Hepatocyte (in vitro differentiated cells): ENCODE results near the gene MOB3B. TPM values are rescaled to one million over a fixed set of nuclear protein-coding genes. Genes with fewer than 3 reads are reported as not detected.

Source experiments
- DNase-seq: peaks from one replicate; pipeline ENCODE4 v3.0.0-alpha.2; 2016; ENCODE audit warnings: low spot score
- H2AFZ ChIP-seq: fragments of 200-600 bp; sonication (generic); 2 replicates; pipeline ENCODE4 v1.6.0; 2016; ENCODE audit warnings: antibody characterized with exemption, mild to moderate bottlenecking
- H3K27ac ChIP-seq: fragments of 200-600 bp; sonication (generic); 2 replicates; pipeline ENCODE4 v1.5.1; 2016; ENCODE audit warnings: mild to moderate bottlenecking
- H3K27me3 ChIP-seq: fragments of 200-600 bp; sonication (generic); 2 replicates; pipeline ENCODE4 v1.6.1; 2016
- H3K36me3 ChIP-seq: fragments of 200-600 bp; sonication (generic); replicated peaks from 2 replicates; pipeline ENCODE4 v1.5.1; 2016; ENCODE audit warnings: low read depth; ENCODE audit not compliant: insufficient read depth
- H3K4me1 ChIP-seq: fragments of 200-600 bp; sonication (generic); 2 replicates; pipeline ENCODE4 v1.5.1; 2016; ENCODE audit warnings: mild to moderate bottlenecking, moderate library complexity; ENCODE audit not compliant: insufficient read depth
- H3K4me2 ChIP-seq: fragments of 200-600 bp; sonication (generic); 2 replicates; pipeline ENCODE4 v1.6.0; 2016
- H3K4me3 ChIP-seq: fragments of 200-600 bp; sonication (generic); 2 replicates; pipeline ENCODE4 v1.5.1; 2016; ENCODE audit warnings: mild to moderate bottlenecking
- H3K79me2 ChIP-seq: fragments of 200-600 bp; sonication (generic); 2 replicates; pipeline ENCODE4 v1.6.0; 2017; ENCODE audit warnings: mild to moderate bottlenecking
- H3K9me2 ChIP-seq: fragments of 200-600 bp; sonication (generic); replicated peaks from 2 replicates; pipeline ENCODE4 v1.6.0; 2017; ENCODE audit warnings: mild to moderate bottlenecking; ENCODE audit not compliant: insufficient read depth
- H3K9me3 ChIP-seq: fragments of 200-600 bp; sonication (generic); 2 replicates; pipeline ENCODE4 v1.5.1; 2016; ENCODE audit warnings: low read depth, mild to moderate bottlenecking
- H4K20me1 ChIP-seq: fragments of 200-600 bp; sonication (generic); 2 replicates; pipeline ENCODE4 v1.6.0; 2016; ENCODE audit warnings: mild to moderate bottlenecking; ENCODE audit not compliant: insufficient read depth, poor library complexity, severe bottlenecking
- CTCF ChIP-seq: fragments of 200-600 bp; sonication (generic); IDR thresholded peaks from 2 replicates; pipeline ENCODE4 v1.5.1; 2016; ENCODE audit warnings: antibody characterized with exemption, mild to moderate bottlenecking; ENCODE audit not compliant: poor library complexity
- EZH2 ChIP-seq: fragments of 200-600 bp; sonication (generic); IDR thresholded peaks from 2 replicates; pipeline ENCODE4 v1.6.1; 2016; ENCODE audit warnings: antibody characterized with exemption, mild to moderate bottlenecking, borderline replicate concordance
- EZH2phosphoT487 ChIP-seq: fragments of 200-600 bp; sonication (generic); IDR thresholded peaks from one replicate; pipeline ENCODE4 v1.6.1; 2018; ENCODE audit warnings: antibody characterized with exemption, mild to moderate bottlenecking, low read depth, moderate library complexity; ENCODE audit not compliant: unreplicated experiment, severe bottlenecking
- WGBS: methylation state at CpG from one replicate; pipeline ENCODE4 v1.1.6; 2016; ENCODE audit warnings: low lambda C conversion rate; ENCODE audit errors: missing lambda C conversion rate; 5-methylcytosine and 5-hydroxymethylcytosine counted together
- polyA plus RNA-seq: library from polyadenylated mRNA; unstranded; fragments of >200 nt; fragmentation: Nextera tagmentation; extraction: Ambion mirVana; gene quantifications from 2 replicates; pipeline ENCODE4 v1.2.1, GENCODE V29; 2016
- total RNA-seq: library from RNA; depleted of rRNA; stranded (reverse); fragments of >200 nt; gene quantifications from 2 replicates; pipeline ENCODE4 v1.2.3, GENCODE V29; 2014

MOB3B gene
- total and polyA plus RNA-seq, 2 experiments from 2014 or later = 13.3 to 13.5 TPM

DNA sequence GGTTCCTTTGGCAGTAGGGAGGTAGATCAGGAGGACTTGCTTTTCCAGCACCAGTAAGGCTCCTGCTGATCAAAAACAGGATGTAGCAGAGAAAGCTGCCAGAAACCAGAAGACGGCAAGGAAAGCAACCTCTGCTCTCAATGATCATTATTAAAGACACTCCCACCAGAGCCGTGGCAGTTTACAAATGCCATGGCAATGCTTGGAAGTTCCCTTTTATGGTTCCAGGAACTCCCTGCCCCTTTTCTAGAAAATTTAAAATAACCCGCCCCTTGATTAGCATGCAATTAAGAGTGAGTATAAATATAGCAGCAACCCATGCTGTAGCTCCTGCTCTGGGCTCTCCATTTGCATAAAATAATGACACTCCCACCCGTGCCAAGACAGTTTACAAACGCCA, 248.8 kb downstream of the MOB3B start:
- DNase-seq = no peak
- no peaks in the 10 kb centered on the region for H3K4me1 ChIP-seq
- TF ChIP-seq EZH2phosphoT487 = no peak
- TF ChIP-seq CTCF = no peak
- no peak for TF ChIP-seq EZH2
- no peak overlapping the region for H2AFZ ChIP-seq
- no peaks in the 10 kb centered on the region for H3K9me2 ChIP-seq
- H4K20me1 ChIP-seq = no peaks in the 10 kb centered on the region
- H3K9me3 ChIP-seq = no peaks in the 10 kb centered on the region
- H3K79me2 ChIP-seq = no peaks in the 10 kb centered on the region
- no peak overlapping the region for H3K4me2 ChIP-seq
- 71% methylated on average over 5 of the region's 5 CpGs for WGBS
- H3K36me3 ChIP-seq = no peaks in the 10 kb centered on the region
- no peak overlapping the region for H3K4me3 ChIP-seq
- no peaks in the 10 kb centered on the region for H3K27me3 ChIP-seq
- no peak overlapping the region for H3K27ac ChIP-seq

GRCh38 chr9:27280249-27280648, 249.4 kb downstream of the MOB3B start:
- 91% methylated on average over 16 of the region's 16 CpGs for WGBS
- TF ChIP-seq EZH2phosphoT487 (no peak), CTCF (no peak), EZH2 (no peak)
- H3K27me3 ChIP-seq = no peaks in the 10 kb centered on the region
- DNase-seq = no peak
- H3K9me2 ChIP-seq = no peaks in the 10 kb centered on the region
- no peaks in the 10 kb centered on the region for H4K20me1 ChIP-seq
- no peak overlapping the region for H2AFZ ChIP-seq
- H3K27ac ChIP-seq = no peak overlapping the region
- no peaks in the 10 kb centered on the region for H3K4me1 ChIP-seq
- no peaks in the 10 kb centered on the region for H3K79me2 ChIP-seq
- no peak overlapping the region for H3K4me3 ChIP-seq
- no peaks in the 10 kb centered on the region for H3K36me3 ChIP-seq
- no peak overlapping the region for H3K4me2 ChIP-seq
- no peaks in the 10 kb centered on the region for H3K9me3 ChIP-seq

DNA sequence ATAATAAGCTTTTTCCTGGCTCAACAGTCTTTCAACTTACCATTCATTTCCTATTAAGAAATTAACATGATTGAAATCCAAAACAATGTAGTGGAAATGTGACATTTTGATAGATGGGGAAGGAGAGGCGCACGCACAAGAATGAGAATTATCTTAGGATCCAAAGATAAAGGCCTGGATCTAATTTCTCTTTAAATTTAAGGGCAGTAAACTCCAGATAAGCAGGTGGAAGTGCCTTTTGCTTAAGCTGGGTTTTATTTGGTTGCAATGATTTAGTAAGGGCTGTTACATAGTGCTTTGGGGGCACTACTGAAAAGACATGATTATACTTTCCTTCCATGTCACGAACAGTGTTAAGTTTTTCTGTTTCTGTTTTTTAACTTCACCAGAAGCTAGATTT, 250.0 kb downstream of the MOB3B start:
- H3K79me2 ChIP-seq = no peaks in the 10 kb centered on the region
- no peaks in the 10 kb centered on the region for H3K4me1 ChIP-seq
- H3K27me3 ChIP-seq = no peaks in the 10 kb centered on the region
- no peak overlapping the region for H3K4me3 ChIP-seq
- no peaks in the 10 kb centered on the region for H3K9me2 ChIP-seq
- WGBS = 69% methylated on average over 3 of the region's 3 CpGs
- no peak for DNase-seq
- no peaks in the 10 kb centered on the region for H3K36me3 ChIP-seq
- TF ChIP-seq EZH2 (no peak), CTCF (no peak), EZH2phosphoT487 (no peak)
- H4K20me1 ChIP-seq = no peaks in the 10 kb centered on the region
- H3K9me3 ChIP-seq = no peaks in the 10 kb centered on the region
- H3K4me2 ChIP-seq = no peak overlapping the region
- H3K27ac ChIP-seq = no peak overlapping the region
- H2AFZ ChIP-seq = no peak overlapping the region

- H3K4me1 ChIP-seq = no peaks in the 10 kb centered on the region
- no peaks in the 10 kb centered on the region for H4K20me1 ChIP-seq
- H2AFZ ChIP-seq = no peak overlapping the region
- no peak overlapping the region for H3K4me3 ChIP-seq
- WGBS = 89% methylated on average over 1 of the region's 1 CpG
- H3K27me3 ChIP-seq = no peaks in the 10 kb centered on the region
- no peaks in the 10 kb centered on the region for H3K36me3 ChIP-seq
- H3K9me2 ChIP-seq = no peaks in the 10 kb centered on the region
- no peak overlapping the region for H3K27ac ChIP-seq
- no peaks in the 10 kb centered on the region for H3K79me2 ChIP-seq
- no peaks in the 10 kb centered on the region for H3K9me3 ChIP-seq
- no peak overlapping the region for H3K4me2 ChIP-seq
- DNase-seq = no peak
- no peak for TF ChIP-seq EZH2
- TF ChIP-seq EZH2phosphoT487 = no peak
These were observed 251.2 kb downstream of the MOB3B start for GRCh38 chr9:27278374-27278773.
